ENCODE measurements around the gene GABARAPL1. TPM values are rescaled to one million over a fixed set of nuclear protein-coding genes. Genes with fewer than 3 reads are reported as not detected.

The GABARAPL1 gene
- total RNA-seq (38.0 TPM), polyA plus RNA-seq (138 TPM)

DNA sequence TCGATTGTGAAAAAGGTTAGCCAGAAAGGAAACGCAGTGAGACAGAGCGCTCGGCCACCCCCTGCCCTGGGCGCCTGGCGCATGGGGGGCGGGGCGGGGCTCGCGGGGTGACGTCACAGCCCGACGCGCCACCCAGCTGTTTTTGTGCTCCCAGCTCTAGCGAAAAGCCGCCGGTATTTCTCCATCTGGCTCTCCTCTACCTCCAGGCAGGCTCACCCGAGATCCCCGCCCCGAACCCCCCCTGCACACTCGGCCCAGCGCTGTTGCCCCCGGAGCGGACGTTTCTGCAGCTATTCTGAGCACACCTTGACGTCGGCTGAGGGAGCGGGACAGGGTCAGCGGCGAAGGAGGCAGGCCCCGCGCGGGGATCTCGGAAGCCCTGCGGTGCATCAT is at the start of gene GABARAPL1:
TSS of gene GABARAPL1 (plus strand) at position 139 of the 393 bp plus-strand sequence. CDS start at position 392, 253 bp downstream.
- peak; percentile 69 for DNase-seq (ENCODE audit: extremely low spot score)
- Histone ChIP-seq H3K4me3 (ENCODE audit: low read depth, low read length) (peak within 1 kb of the TSS; percentile 55), H3K36me3 (ENCODE audit: insufficient read depth) (no peaks in the 10 kb centered on the region), H3K27ac (ENCODE audit: low read depth) (peak within 1 kb of the TSS; percentile 98), H3K4me1 (ENCODE audit: insufficient read depth) (no peaks in the 10 kb centered on the region)
- WGBS = under 1% methylated on average over 35 of the region's 35 CpGs

DNA sequence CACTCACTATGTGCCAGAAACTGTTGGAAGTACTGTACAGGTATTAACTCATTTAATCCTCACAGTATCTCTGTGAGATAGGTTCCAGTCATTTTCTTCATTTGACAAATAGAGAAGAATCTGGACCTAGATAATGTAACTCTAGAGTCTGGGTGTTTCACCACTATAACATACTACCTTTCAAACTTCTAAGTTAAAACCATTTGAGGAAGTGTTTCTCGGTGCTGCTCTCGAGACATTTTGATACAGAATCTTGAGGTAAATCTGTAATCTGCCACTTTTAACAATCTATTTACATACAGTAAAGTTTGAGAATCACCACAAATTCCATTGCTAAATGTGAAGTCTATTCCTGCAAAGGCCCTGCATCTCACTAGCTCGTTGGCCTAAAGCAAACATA is 49.6 kb upstream of the GABARAPL1 start:
- Histone ChIP-seq H3K36me3 (ENCODE audit: insufficient read depth) (no peaks in the 10 kb centered on the region), H3K27ac (ENCODE audit: low read depth) (no peak overlapping the region), H3K4me1 (ENCODE audit: insufficient read depth) (no peaks in the 10 kb centered on the region), H3K4me3 (ENCODE audit: low read depth, low read length) (no peak overlapping the region)
- DNase-seq (ENCODE audit: extremely low spot score) = no peak
- 70% methylated on average over 3 of the region's 3 CpGs for WGBS

DNA sequence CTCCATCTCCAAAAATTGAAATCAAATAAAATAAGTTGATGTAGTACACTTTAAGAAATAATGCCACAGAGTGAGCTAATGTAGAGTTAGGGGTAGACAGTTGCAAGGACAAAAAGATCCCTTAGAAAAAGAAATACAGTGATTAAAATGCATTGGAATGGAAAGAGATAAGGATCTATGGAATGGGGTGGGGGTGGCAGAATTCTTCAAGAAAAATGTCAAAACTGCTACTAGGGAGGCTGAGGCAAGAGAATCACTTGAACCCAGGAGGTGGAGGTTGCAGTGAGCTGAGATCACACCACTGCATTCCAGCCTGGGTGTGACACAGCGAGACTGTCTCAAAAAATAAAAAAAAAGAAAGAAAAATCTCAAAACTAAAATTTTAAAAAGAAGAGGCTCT is 47.3 kb upstream of the GABARAPL1 start:
- no peaks in the 10 kb centered on the region for H3K4me1 ChIP-seq (ENCODE audit: insufficient read depth)
- no peak for DNase-seq (ENCODE audit: extremely low spot score)
- WGBS = 100% methylated on average over 1 of the region's 1 CpG
- no peaks in the 10 kb centered on the region for H3K36me3 ChIP-seq (ENCODE audit: insufficient read depth)
- H3K4me3 ChIP-seq (ENCODE audit: low read depth, low read length) = no peak overlapping the region
- H3K27ac ChIP-seq (ENCODE audit: low read depth) = no peak overlapping the region

DNA sequence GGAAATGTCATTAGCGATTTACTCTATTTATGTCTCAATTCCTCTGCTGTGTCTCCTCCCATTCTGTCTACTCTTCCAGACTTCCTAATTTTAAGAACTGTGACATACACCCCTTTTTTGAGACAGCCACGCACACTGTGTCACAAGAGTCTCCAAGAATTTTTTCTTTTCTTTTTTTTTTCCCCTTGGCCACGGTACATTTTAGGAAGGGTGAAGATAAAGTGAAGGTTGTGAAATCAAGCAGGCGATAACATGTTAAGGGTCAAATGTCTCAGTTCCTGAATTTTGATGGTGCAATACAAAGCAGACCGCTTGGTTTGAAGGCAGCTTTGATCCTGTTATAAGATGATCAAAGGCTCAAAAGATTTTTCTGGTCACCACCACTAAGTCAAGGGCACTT is 45.1 kb upstream of the GABARAPL1 start:
- H3K4me3 ChIP-seq (ENCODE audit: low read depth, low read length) = no peak overlapping the region
- H3K36me3 ChIP-seq (ENCODE audit: insufficient read depth) = no peaks in the 10 kb centered on the region
- no peak for DNase-seq (ENCODE audit: extremely low spot score)
- no peak overlapping the region for H3K27ac ChIP-seq (ENCODE audit: low read depth)
- WGBS = 71% methylated on average over 5 of the region's 5 CpGs
- H3K4me1 ChIP-seq (ENCODE audit: insufficient read depth) = no peaks in the 10 kb centered on the region

DNA sequence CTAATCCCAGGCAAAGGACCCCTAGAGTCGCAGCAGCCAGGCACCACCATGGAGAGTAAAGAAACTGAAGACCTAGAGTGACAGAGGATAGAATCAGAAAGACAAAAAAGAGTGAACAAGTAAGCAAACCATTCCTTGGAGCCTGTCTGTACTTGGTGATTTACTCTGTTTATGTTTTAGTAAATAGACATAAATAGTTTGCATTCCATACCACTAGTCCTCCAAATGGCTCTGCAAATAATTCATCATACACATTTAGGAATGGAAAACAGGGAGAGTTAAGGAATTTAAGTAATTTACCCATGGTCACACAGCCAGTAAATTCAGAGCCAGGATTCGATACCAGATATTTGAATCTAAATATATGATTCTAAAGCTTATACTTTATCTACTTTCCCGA is 43.6 kb upstream of the GABARAPL1 start:
- Histone ChIP-seq H3K4me1 (ENCODE audit: insufficient read depth) (no peaks in the 10 kb centered on the region), H3K27ac (ENCODE audit: low read depth) (no peak overlapping the region), H3K4me3 (ENCODE audit: low read depth, low read length) (no peak overlapping the region), H3K36me3 (ENCODE audit: insufficient read depth) (no peaks in the 10 kb centered on the region)
- WGBS = 31% methylated on average over 3 of the region's 3 CpGs
- DNase-seq (ENCODE audit: extremely low spot score) = no peak

DNA sequence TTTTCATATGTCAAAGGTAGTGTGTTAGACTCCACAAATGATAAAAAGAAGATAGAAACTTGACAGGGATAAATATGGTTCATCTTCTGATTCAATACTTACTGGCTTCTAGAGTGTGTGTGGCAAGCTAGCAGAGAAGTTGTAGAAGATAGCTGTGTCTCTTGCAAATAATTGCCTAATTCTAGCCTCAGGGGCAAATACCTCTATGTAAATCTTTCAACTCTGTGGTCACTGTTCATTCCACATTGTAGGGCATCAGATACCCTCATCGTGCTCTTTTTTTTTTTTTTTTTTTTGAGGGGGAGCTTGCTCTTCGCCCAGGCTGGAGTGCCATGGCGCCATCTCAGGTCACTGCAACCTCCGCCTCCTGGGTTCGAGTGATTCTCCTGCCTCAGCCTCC is 42.5 kb upstream of the GABARAPL1 start:
- H3K36me3 ChIP-seq (ENCODE audit: insufficient read depth) = no peaks in the 10 kb centered on the region
- 91% methylated on average over 5 of the region's 5 CpGs for WGBS
- H3K4me1 ChIP-seq (ENCODE audit: insufficient read depth) = no peaks in the 10 kb centered on the region
- no peak overlapping the region for H3K4me3 ChIP-seq (ENCODE audit: low read depth, low read length)
- no peak for DNase-seq (ENCODE audit: extremely low spot score)
- no peak overlapping the region for H3K27ac ChIP-seq (ENCODE audit: low read depth)

DNA sequence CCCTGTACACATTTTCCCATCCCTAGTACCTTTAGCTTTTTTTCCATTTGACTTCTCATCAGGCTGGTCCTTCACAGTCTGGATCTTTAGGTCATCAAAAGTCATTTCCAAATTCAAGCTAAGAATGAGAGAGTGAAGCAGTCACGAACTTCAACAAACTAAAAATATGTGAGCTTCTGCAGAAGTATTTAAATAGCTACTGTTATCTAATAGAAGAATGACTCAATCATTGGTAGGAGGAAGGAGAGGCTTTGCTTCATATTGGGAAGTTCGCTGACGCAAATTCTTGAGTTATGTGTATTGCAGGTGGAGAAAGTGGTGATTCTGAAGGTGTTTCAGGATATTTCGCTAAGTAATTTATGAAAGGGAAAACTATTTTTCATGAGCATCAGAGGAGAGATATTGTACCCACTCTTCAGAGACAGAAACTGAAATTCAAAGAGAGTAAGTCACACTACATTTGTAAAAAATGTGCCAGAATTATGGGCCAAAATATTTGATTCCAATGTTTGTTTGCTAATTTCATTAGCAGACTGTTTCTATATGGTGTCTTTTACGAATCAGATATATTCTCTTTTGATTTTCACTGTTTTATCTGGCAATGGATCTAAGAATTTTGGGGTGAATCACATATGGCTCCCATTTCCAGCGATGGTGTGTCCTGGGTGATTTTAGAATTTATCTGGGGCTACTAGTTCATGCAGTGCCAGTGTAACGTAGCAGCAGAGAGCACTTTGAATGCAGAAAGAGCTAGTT is 40.5 kb upstream of the GABARAPL1 start, which contains the start of gene OLR1:
TSS of gene OLR1 (minus strand) at position 160 of the 756 bp plus-strand sequence. CDS start at position 105, 55 bp downstream.
- 73% methylated on average over 7 of the region's 7 CpGs for WGBS
- Histone ChIP-seq H3K27ac (ENCODE audit: low read depth) (no peak within 1 kb of the TSS), H3K36me3 (ENCODE audit: insufficient read depth) (no peaks in the 10 kb centered on the region), H3K4me1 (ENCODE audit: insufficient read depth) (no peaks in the 10 kb centered on the region), H3K4me3 (ENCODE audit: low read depth, low read length) (no peak within 1 kb of the TSS)
- DNase-seq (ENCODE audit: extremely low spot score) = no peak

DNA sequence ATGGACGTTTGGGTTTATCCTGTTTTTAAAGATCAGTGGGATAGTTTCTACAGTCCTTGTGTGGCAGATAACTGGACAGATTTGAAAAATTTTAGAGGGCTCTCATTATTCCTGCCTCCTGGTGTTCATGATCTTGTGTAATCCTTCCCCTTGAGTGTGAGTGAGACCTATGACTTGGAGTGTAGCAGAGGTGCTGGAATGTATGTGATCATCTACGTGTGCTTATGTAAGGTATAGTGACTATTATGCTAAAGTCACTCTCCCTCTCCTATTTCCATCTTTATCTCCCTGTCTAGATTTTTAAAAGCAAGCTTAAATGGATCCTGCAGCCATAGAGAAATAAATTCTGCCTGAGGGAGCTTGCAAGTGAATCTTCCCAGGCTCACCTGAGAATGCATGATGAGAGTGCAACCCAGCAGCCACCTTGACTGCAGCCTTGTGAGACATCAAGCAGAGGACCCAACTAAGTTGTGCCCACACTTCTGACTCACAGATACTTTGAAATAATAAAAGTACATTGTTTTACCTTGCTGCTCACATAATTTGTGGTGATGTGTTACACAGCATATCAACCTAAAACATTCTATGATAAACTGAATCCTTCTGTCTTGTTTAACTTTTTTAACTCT is 37.6 kb upstream of the GABARAPL1 start:
- H3K36me3 ChIP-seq (ENCODE audit: insufficient read depth) = no peaks in the 10 kb centered on the region
- H3K4me1 ChIP-seq (ENCODE audit: insufficient read depth) = no peaks in the 10 kb centered on the region
- DNase-seq (ENCODE audit: extremely low spot score) = no peak
- no peak overlapping the region for H3K27ac ChIP-seq (ENCODE audit: low read depth)
- H3K4me3 ChIP-seq (ENCODE audit: low read depth, low read length) = no peak overlapping the region
- WGBS = 58% methylated on average over 2 of the region's 2 CpGs

DNA sequence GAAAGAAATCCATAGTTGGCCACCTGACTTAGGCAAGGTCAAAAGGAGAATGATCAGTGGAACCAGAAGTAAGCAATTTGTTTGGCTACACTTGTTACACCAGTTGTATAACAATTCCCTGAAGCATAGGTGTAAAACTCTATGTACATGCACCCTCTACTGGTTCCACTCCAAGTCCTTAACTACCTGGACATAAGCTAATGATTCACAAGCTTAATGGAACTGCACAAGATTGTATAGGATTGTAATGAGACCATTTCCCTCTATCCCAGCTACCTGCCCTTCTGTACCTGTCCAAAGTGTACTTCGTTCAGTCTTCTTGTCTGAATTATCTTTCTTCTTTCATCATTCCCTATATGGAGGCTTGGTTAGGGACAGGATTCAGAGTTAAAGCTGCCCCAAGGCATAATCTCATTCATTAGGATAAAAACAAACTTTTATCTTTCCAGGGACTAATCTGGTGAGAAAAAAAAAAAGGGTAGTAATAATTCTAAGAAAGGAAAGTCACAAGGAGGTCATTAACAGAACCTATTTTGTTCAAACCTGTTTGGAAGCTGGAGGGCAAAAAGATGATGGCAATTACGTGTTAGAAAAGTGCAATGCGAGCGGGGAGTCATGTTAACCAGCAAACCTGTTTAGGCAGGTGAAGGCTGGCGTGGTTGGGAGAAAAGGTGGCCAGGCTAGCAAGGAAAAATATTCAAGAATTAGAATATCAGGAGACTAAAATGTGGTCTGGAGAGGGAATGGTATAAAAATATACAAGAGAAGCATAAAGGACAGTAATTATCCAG is 36.6 kb upstream of the GABARAPL1 start:
- H3K27ac ChIP-seq (ENCODE audit: low read depth) = no peak overlapping the region
- WGBS = 84% methylated on average over 5 of the region's 5 CpGs
- H3K4me1 ChIP-seq (ENCODE audit: insufficient read depth) = no peaks in the 10 kb centered on the region
- H3K36me3 ChIP-seq (ENCODE audit: insufficient read depth) = no peaks in the 10 kb centered on the region
- no peak for DNase-seq (ENCODE audit: extremely low spot score)
- H3K4me3 ChIP-seq (ENCODE audit: low read depth, low read length) = no peak overlapping the region

DNA sequence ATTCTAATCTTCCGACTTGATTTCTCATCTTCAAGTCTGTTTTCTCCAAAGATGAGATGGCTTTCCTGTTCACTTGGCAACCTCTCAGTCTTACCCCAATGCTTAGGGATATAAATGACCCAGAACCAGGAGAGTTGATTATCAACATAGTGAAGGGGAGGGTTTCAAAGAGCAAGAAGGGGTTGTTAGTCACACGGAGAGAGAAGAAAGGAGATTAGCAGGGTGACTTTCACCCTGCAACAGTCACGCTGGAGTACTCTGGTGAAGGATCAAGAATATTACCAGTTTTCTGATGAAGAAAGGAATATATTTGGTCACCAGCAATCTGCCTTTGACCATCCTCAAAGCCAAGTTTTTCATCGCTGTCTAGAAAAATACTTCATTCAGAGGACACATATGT is 33.9 kb upstream of the GABARAPL1 start, which contains the start of gene TMEM52B:
TSS of gene TMEM52B (plus strand) at position 212 of the 400 bp plus-strand sequence. CDS start 543 bp downstream, outside the sequence.
- Histone ChIP-seq H3K36me3 (ENCODE audit: insufficient read depth) (no peaks in the 10 kb centered on the region), H3K27ac (ENCODE audit: low read depth) (no peak within 1 kb of the TSS), H3K4me3 (ENCODE audit: low read depth, low read length) (no peak within 1 kb of the TSS), H3K4me1 (ENCODE audit: insufficient read depth) (peaks cover 2% of the 10 kb centered on the region)
- WGBS = 73% methylated on average over 4 of the region's 4 CpGs
- no peak for DNase-seq (ENCODE audit: extremely low spot score)

DNA sequence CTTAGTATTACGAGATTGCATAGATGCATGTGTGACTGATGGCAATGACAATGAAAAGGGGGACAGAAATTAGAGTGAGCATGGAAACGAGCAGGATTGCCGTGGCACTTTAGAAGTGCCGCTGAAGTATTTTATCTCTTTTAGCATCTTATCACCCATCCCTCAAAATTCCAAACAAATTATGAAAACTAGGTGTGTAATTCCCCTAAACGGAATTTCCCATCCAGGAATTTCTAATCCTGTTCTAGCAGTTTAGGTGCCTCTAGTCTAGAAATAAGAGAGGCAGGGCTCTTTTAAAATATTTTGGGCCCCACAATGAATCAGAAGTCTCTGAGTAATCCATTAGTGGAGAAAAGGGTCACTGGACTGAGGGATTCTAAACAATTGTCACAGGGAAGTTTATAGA is 32.9 kb upstream of the GABARAPL1 start:
- WGBS = 62% methylated on average over 5 of the region's 5 CpGs
- H3K36me3 ChIP-seq (ENCODE audit: insufficient read depth) = no peaks in the 10 kb centered on the region
- H3K4me3 ChIP-seq (ENCODE audit: low read depth, low read length) = no peak overlapping the region
- peaks cover 2% of the 10 kb centered on the region for H3K4me1 ChIP-seq (ENCODE audit: insufficient read depth)
- no peak overlapping the region for H3K27ac ChIP-seq (ENCODE audit: low read depth)
- DNase-seq (ENCODE audit: extremely low spot score) = no peak

DNA sequence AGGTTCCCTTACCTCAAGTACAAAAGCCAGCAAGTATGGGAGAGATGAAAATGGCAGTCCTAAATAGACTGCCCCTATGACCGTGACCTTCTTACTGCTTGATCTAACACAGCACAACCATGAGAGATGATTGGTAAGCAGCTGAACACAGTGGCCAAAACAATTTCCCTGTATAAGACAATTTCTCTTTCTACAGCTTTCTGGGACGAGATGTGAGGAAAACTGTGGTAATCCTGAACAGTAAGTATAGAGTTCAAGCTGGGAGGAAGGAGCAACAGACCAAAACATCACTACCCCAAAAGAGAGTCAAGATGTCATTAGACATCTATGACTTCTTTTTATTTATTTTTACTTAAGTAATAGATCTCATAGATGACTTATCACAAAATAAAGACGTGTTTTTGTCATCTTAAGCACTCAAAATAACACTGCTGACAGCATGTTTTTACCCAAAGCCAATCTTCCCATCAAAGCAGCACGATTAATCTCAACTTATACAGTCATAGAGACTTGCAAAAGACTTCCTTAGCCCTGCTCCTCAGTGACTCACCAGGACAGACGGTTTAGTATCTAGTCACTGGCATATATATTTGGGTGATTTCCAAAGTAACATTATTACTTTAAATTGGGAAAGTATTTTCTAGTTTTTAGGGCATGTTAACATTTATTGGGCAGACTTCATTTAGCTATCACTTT is 30.2 kb upstream of the GABARAPL1 start:
- Histone ChIP-seq H3K4me3 (ENCODE audit: low read depth, low read length) (no peak overlapping the region), H3K4me1 (ENCODE audit: insufficient read depth) (peaks cover 2% of the 10 kb centered on the region), H3K27ac (ENCODE audit: low read depth) (no peak overlapping the region), H3K36me3 (ENCODE audit: insufficient read depth) (no peaks in the 10 kb centered on the region)
- no peak for DNase-seq (ENCODE audit: extremely low spot score)
- WGBS = 52% methylated on average over 5 of the region's 5 CpGs

DNA sequence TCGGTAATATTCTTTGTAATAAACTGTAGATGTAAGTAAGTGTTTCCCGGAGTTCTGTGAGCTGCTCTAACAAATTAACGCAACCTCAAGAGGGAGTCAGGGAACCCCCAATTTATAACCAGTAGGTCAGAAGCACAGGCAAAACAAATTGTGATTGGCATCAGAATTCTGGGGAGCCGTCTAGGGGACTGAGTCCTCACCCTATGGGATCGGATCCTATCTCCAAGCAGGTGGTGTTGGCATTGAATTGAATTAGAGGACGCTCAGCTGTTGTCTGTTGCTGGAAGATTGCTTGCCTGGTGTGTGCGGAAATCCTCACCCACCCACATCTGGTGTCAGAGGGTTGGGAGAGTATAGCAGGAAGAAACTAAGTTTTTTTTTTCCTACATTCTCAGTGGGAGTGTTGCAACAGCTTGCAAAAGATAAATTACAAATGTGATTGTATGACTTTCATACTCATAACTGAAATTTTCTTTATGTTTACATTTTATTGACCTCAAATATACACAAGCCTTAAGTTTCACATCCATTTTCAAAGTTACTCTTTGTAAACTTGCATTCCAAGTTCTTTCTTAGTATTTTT is 28.3 kb upstream of the GABARAPL1 start:
- 41% methylated on average over 7 of the region's 7 CpGs for WGBS
- DNase-seq (ENCODE audit: extremely low spot score) = no peak
- Histone ChIP-seq H3K4me3 (ENCODE audit: low read depth, low read length) (no peak overlapping the region), H3K4me1 (ENCODE audit: insufficient read depth) (peaks cover 2% of the 10 kb centered on the region), H3K27ac (ENCODE audit: low read depth) (no peak overlapping the region), H3K36me3 (ENCODE audit: insufficient read depth) (no peaks in the 10 kb centered on the region)
